Measurements from ENCODE around the gene LRCOL1.

Gene LRCOL1

GRCh38 chr12:132578118-132578517 lies 32.3 kb downstream of the LRCOL1 start:
- Histone ChIP-seq H3F3A (ENCODE audit: insufficient read depth, low read length) (no peaks in the 10 kb centered on the region), H3K4me3 (ENCODE audit: low read length) (no peak overlapping the region), H3K27me3 (replicated peaks; ENCODE audit: insufficient read depth, low read length) (no peaks in the 10 kb centered on the region), H3K4me2 (ENCODE audit: low read depth, low read length) (no peak overlapping the region), H3K27ac (ENCODE audit: low read length) (no peak overlapping the region), H3K9ac (ENCODE audit: low read length) (no peak overlapping the region), H3K9me3 (replicated peaks; ENCODE audit: insufficient read depth, low read length) (no peaks in the 10 kb centered on the region), H3K9me2 (replicated peaks; ENCODE audit: insufficient read depth, low read length) (no peaks in the 10 kb centered on the region), H3K4me1 (ENCODE audit: low read length) (no peaks in the 10 kb centered on the region), H2AFZ (ENCODE audit: low read length) (no peak overlapping the region), H4K20me1 (ENCODE audit: insufficient read depth, low read length) (no peaks in the 10 kb centered on the region), H3K36me3 (replicated peaks; ENCODE audit: insufficient read depth, low read length) (no peaks in the 10 kb centered on the region), H3K79me2 (ENCODE audit: low read length) (no peaks in the 10 kb centered on the region)
- no peak for DNase-seq
- TF ChIP-seq, protein P1, sequence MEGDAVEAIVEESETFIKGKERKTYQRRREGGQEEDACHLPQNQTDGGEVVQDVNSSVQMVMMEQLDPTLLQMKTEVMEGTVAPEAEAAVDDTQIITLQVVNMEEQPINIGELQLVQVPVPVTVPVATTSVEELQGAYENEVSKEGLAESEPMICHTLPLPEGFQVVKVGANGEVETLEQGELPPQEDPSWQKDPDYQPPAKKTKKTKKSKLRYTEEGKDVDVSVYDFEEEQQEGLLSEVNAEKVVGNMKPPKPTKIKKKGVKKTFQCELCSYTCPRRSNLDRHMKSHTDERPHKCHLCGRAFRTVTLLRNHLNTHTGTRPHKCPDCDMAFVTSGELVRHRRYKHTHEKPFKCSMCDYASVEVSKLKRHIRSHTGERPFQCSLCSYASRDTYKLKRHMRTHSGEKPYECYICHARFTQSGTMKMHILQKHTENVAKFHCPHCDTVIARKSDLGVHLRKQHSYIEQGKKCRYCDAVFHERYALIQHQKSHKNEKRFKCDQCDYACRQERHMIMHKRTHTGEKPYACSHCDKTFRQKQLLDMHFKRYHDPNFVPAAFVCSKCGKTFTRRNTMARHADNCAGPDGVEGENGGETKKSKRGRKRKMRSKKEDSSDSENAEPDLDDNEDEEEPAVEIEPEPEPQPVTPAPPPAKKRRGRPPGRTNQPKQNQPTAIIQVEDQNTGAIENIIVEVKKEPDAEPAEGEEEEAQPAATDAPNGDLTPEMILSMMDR (IDR thresholded peaks at IDR 0.05; ENCODE audit: low read length) = no peak
- TF ChIP-seq EZH2phosphoT487 (IDR thresholded peaks at IDR 0.05; ENCODE audit: low read length) = no peak
- TF ChIP-seq EZH2 (optimal IDR thresholded peaks at IDR 0.05; ENCODE audit: low read depth, low read length) = no peak

- H3K9ac ChIP-seq (ENCODE audit: low read length) = no peak overlapping the region
- no peaks in the 10 kb centered on the region for H3K9me2 ChIP-seq (replicated peaks; ENCODE audit: insufficient read depth, low read length)
- no peaks in the 10 kb centered on the region for H3K9me3 ChIP-seq (replicated peaks; ENCODE audit: insufficient read depth, low read length)
- no peak overlapping the region for H3K27ac ChIP-seq (ENCODE audit: low read length)
- H3F3A ChIP-seq (ENCODE audit: insufficient read depth, low read length) = no peaks in the 10 kb centered on the region
- H3K4me1 ChIP-seq (ENCODE audit: low read length) = no peaks in the 10 kb centered on the region
- no peak for DNase-seq
- H2AFZ ChIP-seq (ENCODE audit: low read length) = no peak overlapping the region
- no peak overlapping the region for H3K4me2 ChIP-seq (ENCODE audit: low read depth, low read length)
- no peaks in the 10 kb centered on the region for H3K79me2 ChIP-seq (ENCODE audit: low read length)
- TF ChIP-seq, protein P1 (IDR thresholded peaks at IDR 0.05; ENCODE audit: low read length) = no peak
- TF ChIP-seq EZH2phosphoT487 (IDR thresholded peaks at IDR 0.05; ENCODE audit: low read length) (no peak), EZH2 (optimal IDR thresholded peaks at IDR 0.05; ENCODE audit: low read depth, low read length) (no peak)
- no peaks in the 10 kb centered on the region for H3K36me3 ChIP-seq (replicated peaks; ENCODE audit: insufficient read depth, low read length)
- H4K20me1 ChIP-seq (ENCODE audit: insufficient read depth, low read length) = no peaks in the 10 kb centered on the region
- H3K27me3 ChIP-seq (replicated peaks; ENCODE audit: insufficient read depth, low read length) = no peaks in the 10 kb centered on the region
- H3K4me3 ChIP-seq (ENCODE audit: low read length) = no peak overlapping the region
These were observed 33.0 kb downstream of the LRCOL1 start for GRCh38 chr12:132577191-132577920.

DNA sequence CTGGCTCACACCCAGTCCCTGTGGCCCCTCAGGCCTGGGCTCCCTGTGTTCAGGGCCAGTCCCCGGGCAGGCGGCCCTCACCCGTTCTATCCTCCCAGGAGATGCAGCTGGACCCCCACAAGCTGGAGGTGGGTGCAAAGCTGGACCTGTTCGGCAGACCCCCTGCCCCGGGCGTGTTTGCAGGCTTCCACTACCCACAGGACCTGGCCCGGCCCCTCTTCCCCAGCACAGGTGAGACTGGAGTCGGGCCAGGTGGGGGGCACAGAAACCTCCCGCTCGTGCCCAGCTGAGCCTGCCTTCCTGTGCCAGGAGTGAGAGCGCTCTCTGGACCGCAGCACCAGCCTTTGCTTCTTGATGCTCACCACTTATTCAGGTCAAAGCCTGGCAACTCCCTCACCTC lies 33.7 kb downstream of the LRCOL1 start:
- H3K27me3 ChIP-seq (replicated peaks; ENCODE audit: insufficient read depth, low read length) = no peaks in the 10 kb centered on the region
- no peak for DNase-seq
- H3K4me1 ChIP-seq (ENCODE audit: low read length) = no peaks in the 10 kb centered on the region
- no peaks in the 10 kb centered on the region for H4K20me1 ChIP-seq (ENCODE audit: insufficient read depth, low read length)
- H3K27ac ChIP-seq (ENCODE audit: low read length) = no peak overlapping the region
- no peak overlapping the region for H3K9ac ChIP-seq (ENCODE audit: low read length)
- H3F3A ChIP-seq (ENCODE audit: insufficient read depth, low read length) = no peaks in the 10 kb centered on the region
- TF ChIP-seq EZH2phosphoT487 (IDR thresholded peaks at IDR 0.05; ENCODE audit: low read length) (no peak), EZH2 (optimal IDR thresholded peaks at IDR 0.05; ENCODE audit: low read depth, low read length) (no peak)
- TF ChIP-seq, protein P1 (IDR thresholded peaks at IDR 0.05; ENCODE audit: low read length) = no peak
- no peak overlapping the region for H2AFZ ChIP-seq (ENCODE audit: low read length)
- no peaks in the 10 kb centered on the region for H3K9me2 ChIP-seq (replicated peaks; ENCODE audit: insufficient read depth, low read length)
- no peaks in the 10 kb centered on the region for H3K9me3 ChIP-seq (replicated peaks; ENCODE audit: insufficient read depth, low read length)
- no peaks in the 10 kb centered on the region for H3K79me2 ChIP-seq (ENCODE audit: low read length)
- no peaks in the 10 kb centered on the region for H3K36me3 ChIP-seq (replicated peaks; ENCODE audit: insufficient read depth, low read length)
- no peak overlapping the region for H3K4me3 ChIP-seq (ENCODE audit: low read length)
- H3K4me2 ChIP-seq (ENCODE audit: low read depth, low read length) = no peak overlapping the region
